HEK293T (cell line): Measurements from ENCODE around the gene IL1RN.

Experiments
- ARNT ChIP-seq: fragments of 450-650 bp; IDR thresholded peaks from 2 replicates; pipeline ENCODE4 v1.6.1; 2017; ENCODE audit warnings: mild to moderate bottlenecking
- CTBP1 ChIP-seq: fragments of 450-650 bp; IDR thresholded peaks from 2 replicates; pipeline ENCODE4 v1.6.1; 2016; ENCODE audit warnings: borderline replicate concordance
- ELF4 ChIP-seq: fragments of 450-650 bp; IDR thresholded peaks from 2 replicates; pipeline ENCODE4 v1.6.1; 2017; ENCODE audit warnings: antibody characterized with exemption
- FOXK2 ChIP-seq: fragments of 450-650 bp; IDR thresholded peaks from 2 replicates; pipeline ENCODE4 v1.6.1; 2016; ENCODE audit warnings: mild to moderate bottlenecking
- FOXM1 ChIP-seq: fragments of 450-650 bp; IDR thresholded peaks from 2 replicates; pipeline ENCODE4 v1.6.1; 2017; ENCODE audit warnings: mild to moderate bottlenecking, borderline replicate concordance
- HDGF ChIP-seq: fragments of 450-650 bp; IDR thresholded peaks from 2 replicates; pipeline ENCODE4 v1.6.1; 2017; ENCODE audit warnings: antibody characterized with exemption, borderline replicate concordance
- L3MBTL2 ChIP-seq: fragments of 450-650 bp; conservative IDR thresholded peaks from 2 replicates; pipeline ENCODE4 v1.6.1; 2016; ENCODE audit warnings: mild to moderate bottlenecking
- NFRKB ChIP-seq: fragments of 450-650 bp; IDR thresholded peaks from 2 replicates; pipeline ENCODE4 v1.6.1; 2016; ENCODE audit warnings: mild to moderate bottlenecking, moderate library complexity
- SP1 ChIP-seq: fragments of 450-650 bp; IDR thresholded peaks from 2 replicates; pipeline ENCODE4 v1.6.1; 2017
- SUZ12 ChIP-seq: fragments of 450-650 bp; IDR thresholded peaks from 2 replicates; pipeline ENCODE4 v1.6.1; 2016; ENCODE audit warnings: mild to moderate bottlenecking
- TARDBP ChIP-seq: fragments of 450-650 bp; IDR thresholded peaks from 2 replicates; pipeline ENCODE4 v1.6.1; 2016
- ZNF384 ChIP-seq: fragments of 450-650 bp; IDR thresholded peaks from 2 replicates; pipeline ENCODE4 v1.6.1; 2016

- TF ChIP-seq SUZ12 (no peak), TARDBP (no peak), NFRKB (no peak), ZNF384 (no peak), ARNT (no peak), SP1 (no peak), FOXM1 (no peak), FOXK2 (no peak), ELF4 (no peak), HDGF (no peak), CTBP1 (no peak), L3MBTL2 (no peak)
Measured at GRCh38 chr2:113114996-113115395, 12.4 kb upstream of the IL1RN start.
